ENCODE results near the gene ITPKB.

GRCh38 chr1:226643177-226643576, 95.9 kb downstream of the ITPKB start:
- TF ChIP-seq EZH2 (IDR thresholded peaks at IDR 0.05; ENCODE audit: borderline replicate concordance, low read depth, low read length, severe bottlenecking), result no peak
- TF ChIP-seq, protein P1, sequence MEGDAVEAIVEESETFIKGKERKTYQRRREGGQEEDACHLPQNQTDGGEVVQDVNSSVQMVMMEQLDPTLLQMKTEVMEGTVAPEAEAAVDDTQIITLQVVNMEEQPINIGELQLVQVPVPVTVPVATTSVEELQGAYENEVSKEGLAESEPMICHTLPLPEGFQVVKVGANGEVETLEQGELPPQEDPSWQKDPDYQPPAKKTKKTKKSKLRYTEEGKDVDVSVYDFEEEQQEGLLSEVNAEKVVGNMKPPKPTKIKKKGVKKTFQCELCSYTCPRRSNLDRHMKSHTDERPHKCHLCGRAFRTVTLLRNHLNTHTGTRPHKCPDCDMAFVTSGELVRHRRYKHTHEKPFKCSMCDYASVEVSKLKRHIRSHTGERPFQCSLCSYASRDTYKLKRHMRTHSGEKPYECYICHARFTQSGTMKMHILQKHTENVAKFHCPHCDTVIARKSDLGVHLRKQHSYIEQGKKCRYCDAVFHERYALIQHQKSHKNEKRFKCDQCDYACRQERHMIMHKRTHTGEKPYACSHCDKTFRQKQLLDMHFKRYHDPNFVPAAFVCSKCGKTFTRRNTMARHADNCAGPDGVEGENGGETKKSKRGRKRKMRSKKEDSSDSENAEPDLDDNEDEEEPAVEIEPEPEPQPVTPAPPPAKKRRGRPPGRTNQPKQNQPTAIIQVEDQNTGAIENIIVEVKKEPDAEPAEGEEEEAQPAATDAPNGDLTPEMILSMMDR (IDR thresholded peaks at IDR 0.05; ENCODE audit: borderline replicate concordance, extremely low read depth, low read length, poor library complexity, severe bottlenecking), result no peak

Data from DND-41 (cell line).